Measurements from ENCODE around the gene PDP2.

DNA sequence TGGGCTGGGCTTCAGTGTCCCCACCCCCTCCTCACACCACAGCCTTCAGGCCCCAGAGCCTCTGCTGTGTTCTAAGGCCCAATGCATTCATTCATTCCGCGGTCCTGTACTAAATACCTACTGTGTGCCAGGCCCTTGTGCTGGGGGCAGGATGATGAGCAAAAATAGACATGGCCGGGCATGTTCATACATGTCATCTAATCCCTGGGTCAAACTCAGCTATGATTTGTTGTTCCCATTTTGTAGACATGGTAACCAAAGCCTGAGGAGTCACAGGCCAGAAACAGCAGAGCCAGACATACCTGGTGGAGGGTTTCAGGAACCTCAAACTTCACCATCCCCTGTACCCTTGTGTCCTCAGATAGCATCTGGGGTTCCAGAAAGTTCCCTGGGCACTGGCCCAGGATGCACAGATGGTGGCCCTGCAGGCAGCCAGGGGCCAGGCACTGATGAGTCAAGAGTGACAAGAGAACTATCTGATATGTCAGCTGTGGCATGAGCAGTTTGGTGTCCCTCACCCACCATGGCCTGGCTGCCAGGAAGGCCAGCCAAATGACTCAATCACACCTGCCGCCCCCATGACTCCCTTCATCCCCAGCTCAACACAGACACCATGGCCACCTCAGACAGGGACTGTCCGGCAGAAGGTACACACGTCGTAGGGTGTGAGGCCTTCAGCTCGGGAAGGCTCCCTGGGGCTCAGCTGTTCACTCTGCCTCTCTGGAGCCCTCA is 47.8 kb downstream of the PDP2 start:
- TF ChIP-seq POLR2A (IDR thresholded peaks at IDR 0.05) = no peak
- TF ChIP-seq, protein P1, sequence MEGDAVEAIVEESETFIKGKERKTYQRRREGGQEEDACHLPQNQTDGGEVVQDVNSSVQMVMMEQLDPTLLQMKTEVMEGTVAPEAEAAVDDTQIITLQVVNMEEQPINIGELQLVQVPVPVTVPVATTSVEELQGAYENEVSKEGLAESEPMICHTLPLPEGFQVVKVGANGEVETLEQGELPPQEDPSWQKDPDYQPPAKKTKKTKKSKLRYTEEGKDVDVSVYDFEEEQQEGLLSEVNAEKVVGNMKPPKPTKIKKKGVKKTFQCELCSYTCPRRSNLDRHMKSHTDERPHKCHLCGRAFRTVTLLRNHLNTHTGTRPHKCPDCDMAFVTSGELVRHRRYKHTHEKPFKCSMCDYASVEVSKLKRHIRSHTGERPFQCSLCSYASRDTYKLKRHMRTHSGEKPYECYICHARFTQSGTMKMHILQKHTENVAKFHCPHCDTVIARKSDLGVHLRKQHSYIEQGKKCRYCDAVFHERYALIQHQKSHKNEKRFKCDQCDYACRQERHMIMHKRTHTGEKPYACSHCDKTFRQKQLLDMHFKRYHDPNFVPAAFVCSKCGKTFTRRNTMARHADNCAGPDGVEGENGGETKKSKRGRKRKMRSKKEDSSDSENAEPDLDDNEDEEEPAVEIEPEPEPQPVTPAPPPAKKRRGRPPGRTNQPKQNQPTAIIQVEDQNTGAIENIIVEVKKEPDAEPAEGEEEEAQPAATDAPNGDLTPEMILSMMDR (IDR thresholded peaks at IDR 0.05) = no peak
